CD1c-positive myeloid dendritic cell (primary cell): ENCODE data around the gene KLLN.
"Not testable (repeated sequence)": the region's sequence is repeated elsewhere in the genome, so short reads cannot be mapped to it uniquely, and the experiment has no call there.

ENCODE experiments used
- DNase-seq: peaks from one replicate; pipeline ENCODE4 v3.0.0-alpha.2; 2016; ENCODE audit errors: extremely low spot score

The KLLN gene, protein sequence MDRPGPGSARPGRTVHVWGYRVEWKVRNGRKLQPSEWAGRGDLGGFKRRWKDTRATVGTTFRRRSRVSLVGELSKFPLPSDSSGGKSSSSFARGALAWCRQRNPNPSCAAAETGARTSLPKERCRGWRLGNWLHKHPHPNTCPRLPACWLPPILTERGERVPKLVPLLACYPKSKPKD

DNA sequence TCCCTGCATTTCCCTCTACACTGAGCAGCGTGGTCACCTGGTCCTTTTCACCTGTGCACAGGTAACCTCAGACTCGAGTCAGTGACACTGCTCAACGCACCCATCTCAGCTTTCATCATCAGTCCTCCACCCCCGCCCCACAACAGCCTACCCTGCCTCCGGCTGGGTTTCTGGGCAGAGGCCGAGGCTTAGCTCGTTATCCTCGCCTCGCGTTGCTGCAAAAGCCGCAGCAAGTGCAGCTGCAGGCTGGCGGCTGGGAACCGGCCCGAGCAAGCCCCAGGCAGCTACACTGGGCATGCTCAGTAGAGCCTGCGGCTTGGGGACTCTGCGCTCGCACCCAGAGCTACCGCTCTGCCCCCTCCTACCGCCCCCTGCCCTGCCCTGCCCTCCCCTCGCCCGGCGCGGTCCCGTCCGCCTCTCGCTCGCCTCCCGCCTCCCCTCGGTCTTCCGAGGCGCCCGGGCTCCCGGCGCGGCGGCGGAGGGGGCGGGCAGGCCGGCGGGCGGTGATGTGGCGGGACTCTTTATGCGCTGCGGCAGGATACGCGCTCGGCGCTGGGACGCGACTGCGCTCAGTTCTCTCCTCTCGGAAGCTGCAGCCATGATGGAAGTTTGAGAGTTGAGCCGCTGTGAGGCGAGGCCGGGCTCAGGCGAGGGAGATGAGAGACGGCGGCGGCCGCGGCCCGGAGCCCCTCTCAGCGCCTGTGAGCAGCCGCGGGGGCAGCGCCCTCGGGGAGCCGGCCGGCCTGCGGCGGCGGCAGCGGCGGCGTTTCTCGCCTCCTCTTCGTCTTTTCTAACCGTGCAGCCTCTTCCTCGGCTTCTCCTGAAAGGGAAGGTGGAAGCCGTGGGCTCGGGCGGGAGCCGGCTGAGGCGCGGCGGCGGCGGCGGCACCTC, at the start of gene KLLN, which contains the start of gene PTEN:
Gene KLLN, minus strand, starts transcription at position 481 of the 891 bp plus-strand sequence. CDS start 1,046 bp downstream, outside the sequence.
Gene PTEN, plus strand, starts transcription at position 573 of the 891 bp plus-strand sequence. CDS start 845 bp downstream, outside the sequence.
- DNase-seq = peak; percentile 93

DNA sequence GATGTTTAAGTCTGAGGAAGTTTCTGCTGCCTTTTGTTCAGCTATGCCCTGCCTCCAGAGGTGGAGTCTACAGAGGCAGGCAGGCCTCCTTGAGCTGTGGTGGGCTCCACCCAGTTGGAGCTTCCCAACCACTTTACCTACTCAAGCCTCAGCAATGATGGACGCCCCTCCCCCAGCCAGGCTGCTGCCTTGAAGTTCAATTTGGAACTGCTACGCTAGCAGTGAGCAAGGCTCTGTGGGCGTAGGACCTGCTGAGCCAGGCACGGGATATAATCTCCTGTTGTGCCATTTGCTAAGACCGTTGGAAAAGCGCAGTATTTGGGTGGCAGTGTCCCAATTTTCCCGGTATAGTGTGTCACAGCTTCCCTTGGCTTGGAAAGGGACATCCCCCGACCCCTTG, 40.1 kb upstream of the KLLN start:
- not testable (repeated sequence) for DNase-seq

DNA sequence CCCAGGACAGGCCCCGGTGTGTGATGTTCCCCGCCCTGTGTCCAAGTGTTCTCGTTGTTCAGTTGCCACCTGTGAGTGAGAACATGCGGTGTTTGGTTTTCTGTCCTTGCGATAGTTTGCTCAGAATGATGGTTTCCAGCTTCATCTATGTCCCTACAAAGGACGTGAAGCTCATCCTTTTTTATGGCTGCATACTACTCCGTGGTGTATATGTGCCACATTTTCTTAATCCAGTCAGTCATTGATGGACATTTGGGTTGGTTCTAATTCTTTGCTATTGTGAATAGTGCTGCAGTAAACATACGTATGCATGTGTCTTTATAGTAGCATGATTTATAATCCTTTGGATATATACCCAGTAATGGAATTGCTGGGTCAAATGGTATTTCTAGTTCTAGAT, 34.6 kb upstream of the KLLN start:
- DNase-seq = not testable (repeated sequence)

DNA sequence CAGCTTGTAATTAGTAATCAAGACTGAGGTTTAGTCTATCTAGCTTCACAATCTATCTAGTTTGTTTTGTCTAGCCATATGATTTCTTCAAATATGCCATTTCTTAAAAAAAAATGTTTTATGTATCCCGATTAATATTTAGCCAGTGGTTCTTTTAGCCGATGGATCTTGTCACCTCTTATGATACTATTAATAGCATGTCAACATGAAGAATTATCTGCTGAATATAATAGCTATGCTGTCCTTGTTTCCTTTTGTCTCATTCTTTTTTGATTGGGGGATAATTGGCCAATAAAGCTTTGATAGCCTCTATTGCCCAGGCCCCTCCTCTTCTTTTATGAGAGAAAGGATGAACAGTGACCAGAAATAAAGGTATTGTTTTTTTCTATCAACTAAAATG, 32.9 kb upstream of the KLLN start:
- no peak for DNase-seq

DNA sequence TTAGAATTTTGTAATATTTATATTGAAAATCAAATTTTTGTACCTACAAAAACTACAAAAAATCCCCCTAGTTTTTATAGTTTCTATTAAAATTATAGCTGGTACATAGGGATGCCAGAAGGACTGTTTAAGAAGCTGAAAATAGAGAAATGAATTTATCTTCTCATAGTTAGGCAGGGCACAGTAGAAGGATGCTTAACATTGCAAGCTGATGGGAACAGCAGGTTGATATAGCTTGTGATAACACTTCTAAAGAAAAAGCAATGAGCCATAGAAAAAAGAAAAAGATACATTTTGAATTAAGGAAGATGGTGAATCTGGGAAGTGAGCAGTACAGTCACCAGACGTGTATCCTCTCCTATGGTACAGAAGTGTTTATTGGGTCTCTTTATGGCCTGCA, 32.1 kb upstream of the KLLN start:
- no peak for DNase-seq

DNA sequence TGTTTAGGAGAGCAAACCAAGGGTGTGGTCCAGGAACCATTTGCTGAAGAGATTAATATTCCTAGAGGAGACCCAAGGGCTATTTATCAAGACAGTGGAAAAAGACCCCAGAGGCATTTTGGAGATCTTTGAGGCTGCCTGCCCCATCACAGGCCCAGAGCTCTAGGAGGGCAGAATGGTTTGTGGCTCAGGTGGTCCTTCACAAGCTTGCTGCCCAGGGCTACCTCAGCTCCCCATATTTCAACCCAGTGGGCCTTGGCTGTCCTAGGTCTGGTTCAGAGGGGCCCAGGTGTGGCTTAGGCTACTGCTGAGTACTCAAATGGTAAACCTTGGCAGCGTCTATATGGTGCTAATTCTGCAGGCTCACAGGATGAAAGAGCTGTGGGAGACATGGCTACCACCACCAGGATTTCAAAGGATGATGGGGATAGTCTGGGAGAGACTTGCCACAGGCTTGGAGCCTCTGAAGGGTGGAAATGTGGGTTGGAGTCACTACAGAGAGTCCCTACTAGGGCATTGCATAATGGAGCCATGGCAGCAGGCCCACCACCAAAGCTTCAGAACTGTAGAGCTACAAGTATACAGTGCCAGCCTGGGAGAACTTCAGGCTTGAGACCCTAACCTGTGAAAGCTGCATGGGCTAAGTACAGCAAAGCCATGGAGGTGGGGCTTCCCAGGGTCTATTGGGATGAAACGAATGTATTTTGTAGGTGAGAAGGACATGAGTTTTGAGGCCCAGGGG, 24.4 kb upstream of the KLLN start:
- no peak for DNase-seq

DNA sequence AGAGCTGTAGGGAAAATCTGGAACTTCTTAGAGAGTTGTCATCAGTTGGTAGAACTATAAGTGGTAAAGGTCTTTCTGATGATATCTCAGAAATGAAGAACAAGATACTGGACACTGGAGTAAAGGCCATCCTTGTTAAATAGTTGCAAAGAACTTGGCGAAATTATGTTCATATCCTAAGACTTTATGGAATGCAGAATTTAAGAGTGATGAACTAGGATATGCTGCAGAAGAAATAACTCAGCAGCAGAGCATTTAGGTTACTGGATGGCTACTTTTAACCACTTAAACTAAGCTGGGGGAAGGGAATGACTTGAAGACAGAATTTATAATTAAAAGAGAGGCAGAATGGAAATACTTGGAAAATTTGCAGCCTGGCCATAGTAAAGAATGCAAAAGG, 23.8 kb upstream of the KLLN start:
- no peak for DNase-seq

DNA sequence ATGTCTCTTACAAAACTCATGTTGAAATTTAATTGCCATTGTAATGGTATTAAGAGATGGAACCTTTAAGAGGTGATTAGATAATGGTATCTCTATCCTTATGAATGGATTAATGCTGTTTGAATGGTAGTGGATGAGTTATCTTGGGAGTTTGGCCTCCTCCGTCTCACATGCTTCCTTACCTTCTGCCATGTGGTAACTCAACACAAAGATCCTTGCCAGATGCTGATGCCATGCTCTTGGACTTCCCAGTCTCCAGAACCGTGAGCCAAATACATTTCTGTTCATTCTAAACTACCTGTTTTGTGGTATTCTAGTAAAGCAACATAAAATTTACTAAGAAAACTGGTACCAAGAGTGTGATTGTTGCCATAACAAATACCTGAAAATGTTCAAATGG, 23.3 kb upstream of the KLLN start:
- no peak for DNase-seq

DNA sequence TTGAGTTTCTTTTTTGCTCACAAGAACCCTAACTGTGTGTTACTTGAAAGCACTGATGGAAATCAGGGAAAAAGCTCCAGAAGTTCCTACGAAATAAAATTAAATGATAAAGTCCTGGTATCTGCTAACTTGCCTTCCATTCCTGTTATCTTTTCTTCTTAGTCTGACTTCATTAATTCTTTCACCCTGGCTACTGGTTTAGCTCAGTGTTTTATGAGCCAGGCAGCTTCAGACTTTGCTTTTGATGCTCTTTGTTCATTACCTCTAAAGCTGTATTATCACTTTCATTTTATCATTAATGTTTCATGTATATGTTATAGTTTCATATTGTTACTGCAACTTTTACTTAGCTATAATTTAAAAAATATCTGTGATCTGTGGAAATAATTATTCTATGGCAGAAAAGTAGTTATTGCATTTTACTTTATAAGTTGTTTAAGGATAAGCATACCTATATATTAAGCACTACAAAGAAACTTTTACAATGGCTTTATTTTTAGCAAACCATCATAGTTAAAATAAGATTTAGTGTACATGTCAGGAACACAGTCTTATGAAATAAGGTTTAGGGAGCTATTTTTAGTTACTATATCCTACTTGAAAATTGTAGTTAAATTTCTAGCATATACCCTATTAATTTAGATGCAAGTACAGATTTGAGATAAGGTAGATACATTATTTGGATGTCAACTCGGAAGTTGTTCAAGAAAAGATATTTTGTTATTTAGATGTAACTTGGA, 19.4 kb upstream of the KLLN start:
- no peak for DNase-seq

DNA sequence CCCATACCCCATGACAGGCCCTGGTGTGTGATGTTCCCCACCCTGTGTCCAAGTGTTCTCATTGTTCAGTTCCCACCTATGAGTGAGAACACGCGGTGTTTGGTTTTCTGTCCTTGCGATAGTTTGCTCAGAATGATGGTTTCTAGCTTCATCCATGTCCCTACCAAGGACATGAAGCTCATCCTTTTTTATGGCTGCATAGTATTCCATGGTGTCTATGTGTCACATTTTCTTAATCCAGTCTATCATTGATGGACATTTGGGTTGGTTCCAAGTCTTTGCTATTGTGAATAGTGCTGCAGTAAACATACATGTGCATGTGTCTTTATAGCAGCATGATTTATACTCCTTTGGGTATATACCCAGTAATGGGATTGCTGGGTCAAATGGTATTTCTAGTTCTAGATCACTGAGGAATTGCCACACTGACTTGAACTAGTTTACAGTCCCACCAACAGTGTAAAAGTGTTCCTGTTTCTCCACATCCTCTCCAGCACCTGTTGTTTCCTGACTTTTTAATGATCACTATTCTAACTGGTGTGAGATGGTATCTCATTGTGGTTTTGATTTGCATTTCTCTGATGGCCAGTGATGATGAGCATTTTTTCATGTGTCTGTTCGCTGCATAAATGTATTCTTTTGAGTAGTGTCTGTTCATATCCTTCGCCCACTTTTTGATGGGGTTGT, 18.2 kb upstream of the KLLN start:
- DNase-seq = not testable (repeated sequence)

DNA sequence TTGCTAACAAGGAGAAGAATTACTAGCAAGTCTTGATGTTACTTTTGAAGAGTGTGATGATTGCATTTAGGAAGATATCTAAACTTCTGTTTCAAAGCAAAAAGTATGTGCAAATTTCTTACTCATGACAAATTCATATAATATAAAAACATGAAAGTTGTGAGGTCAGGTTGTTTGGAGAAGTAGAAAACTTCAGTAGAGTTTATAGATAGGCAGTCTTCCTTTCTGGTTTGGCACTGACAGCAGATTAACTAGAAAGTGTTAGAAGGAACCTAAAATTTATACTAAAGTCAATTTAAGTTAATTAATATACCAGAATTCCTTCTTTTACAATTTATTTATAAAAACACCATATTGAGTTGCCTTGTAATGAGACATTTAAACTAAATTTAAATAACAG, 17.0 kb upstream of the KLLN start:
- no peak for DNase-seq

DNA sequence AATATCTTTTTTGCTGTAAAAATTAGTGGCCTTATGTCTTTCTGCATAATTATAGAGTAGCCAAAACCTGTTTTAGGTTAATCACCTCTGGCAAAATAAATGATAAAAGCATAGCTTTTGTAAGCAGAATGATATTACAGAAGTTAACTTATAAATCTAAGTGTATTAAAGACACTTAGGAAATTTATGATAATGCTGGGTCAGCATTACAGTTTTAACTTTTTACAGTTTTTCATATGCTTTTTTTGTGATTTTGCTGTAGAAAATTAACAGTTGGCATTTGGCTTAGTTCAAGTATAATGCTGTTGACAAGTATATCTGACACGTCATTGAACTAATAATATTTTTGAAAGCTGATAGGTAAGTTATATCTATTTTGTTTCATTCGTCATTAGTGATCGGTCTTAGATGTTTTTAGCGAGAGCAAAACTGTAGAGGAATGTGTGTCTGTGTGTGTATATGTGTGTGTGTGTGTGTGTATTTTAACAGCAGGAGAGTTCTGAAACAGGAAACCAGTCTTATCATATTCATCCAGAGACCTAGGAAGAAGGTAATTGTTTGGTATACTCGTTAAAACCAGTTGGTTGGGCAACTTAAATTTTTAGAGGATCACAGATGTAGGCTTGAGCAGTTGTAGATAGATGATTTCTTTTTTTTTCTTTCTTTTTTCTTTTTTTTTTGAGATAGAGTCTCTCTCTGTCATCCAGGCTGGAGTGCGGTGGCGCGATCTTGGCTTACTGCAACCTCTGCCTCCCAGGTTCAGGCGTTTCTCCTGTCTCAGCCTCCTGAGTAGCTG, 15.5 kb upstream of the KLLN start:
- DNase-seq = no peak

DNA sequence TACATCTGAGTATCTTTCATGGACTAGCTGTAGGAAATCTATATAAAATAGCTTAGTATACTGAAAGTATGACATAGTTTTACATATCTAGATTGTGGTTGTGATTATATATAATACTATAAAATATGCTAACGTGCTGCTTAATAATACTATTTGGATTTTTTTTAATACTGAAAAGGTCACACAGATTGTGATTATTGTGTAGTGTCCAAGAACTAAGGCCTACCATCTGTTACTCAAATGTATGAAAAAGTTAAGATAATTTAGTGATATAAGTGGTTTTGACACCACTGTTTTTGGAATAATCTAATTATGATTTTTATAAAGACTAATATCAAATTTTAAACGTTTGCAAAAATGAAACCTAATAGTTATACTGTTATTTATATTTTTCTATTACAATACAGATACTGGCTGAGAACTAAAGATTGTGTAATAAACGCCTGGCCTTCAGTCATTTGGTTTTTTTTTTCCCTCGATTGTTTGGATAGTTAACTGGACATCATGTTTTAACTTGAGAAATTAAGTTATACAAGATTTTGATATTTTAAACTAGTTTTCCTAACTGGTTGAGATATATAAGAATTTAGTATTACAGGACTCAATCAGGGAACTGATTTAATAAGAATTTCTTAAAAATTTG, 12.7 kb upstream of the KLLN start:
- DNase-seq = no peak

DNA sequence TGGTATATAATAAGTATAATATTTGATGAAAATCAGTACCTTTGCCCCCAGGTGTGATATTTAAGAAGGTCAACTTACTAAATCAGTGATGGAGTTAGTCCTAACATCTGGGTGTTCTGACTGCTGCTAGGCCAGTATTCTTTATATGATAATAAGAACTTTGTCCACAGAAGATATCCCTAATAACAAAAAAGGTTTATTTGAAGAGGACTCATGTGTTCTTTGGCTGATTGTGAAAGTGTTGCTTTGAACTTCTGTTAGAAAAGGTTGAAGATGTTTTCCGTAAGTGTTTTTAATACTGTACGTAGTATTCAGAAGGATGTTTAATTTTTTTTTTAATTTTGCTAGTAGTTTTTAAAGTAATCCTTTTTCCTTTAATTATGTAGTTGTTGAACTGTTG, 10.3 kb upstream of the KLLN start:
- no peak for DNase-seq

DNA sequence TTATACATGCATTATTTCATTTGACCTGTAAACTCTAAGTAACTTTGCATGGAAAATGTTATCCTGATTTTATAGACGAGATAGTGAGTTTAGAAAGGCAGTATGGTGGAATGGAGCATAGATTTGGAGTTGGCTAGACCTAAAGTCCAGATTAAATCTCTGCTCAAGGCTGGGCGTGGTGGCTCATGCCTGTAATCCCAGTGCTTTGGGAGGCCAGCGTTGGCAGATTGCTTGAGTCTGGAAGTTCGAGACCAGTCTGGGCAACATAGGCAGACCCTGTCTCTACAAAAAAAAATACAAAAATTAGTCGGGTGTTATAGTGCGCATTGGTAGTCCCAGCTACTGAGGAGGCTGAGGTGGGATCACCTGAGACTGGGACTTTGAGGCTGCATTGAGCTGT, 9.5 kb upstream of the KLLN start:
- DNase-seq = no peak

DNA sequence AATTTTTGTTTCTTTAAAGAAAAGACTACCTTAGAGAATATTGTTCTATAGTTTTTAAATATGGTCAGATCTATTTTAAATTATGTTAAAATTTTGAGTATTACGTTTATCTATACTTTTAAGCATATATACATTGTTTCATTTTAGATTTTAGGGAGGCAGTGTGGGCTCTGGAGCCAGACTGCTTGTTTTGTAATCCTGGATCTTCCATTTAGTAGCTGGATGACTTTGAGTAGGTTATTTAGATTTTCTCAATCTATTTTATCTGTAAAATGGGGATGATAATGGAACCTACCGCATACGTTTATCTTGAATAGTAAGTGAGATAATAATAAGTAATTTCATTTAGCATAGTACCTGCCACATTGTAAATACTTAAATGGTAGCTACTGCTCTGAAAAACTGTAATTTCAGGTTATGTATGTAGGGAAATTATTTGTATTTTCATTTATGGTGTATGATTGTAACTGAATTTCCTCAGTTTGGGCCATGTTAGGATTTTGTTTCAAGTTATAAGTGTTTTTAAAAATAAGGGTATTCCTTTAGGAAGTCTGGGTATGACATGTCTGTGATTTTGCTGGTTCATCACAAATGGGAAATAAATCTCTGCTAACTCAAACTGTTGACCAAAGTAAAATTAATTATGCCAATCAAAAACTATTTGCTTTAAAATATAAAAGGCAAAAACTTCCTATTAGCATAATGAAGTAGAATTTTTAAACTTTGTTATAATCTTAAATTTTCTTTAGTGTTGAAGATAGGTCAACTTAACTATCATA, 6.6 kb upstream of the KLLN start:
- DNase-seq = no peak

DNA sequence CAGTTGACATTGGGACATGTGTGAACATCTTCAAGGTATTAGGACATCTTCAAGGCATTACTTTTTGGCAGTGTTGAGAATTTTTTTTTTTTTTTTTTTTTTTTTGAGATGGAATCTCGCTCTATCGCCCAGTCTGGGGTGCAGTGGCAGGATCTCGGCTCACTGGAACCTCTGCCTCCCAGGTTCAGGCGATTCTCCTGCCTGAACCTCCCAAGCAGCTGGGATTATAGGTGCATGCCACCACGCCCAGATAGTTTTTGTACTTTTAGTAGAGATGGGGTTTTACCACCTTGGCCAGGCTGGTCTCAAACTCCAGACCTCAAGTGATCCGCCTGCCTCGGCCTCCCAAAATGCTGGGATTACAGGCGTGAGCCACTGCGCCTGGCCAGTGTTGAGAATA, 5.8 kb upstream of the KLLN start:
- DNase-seq = not testable (repeated sequence)

DNA sequence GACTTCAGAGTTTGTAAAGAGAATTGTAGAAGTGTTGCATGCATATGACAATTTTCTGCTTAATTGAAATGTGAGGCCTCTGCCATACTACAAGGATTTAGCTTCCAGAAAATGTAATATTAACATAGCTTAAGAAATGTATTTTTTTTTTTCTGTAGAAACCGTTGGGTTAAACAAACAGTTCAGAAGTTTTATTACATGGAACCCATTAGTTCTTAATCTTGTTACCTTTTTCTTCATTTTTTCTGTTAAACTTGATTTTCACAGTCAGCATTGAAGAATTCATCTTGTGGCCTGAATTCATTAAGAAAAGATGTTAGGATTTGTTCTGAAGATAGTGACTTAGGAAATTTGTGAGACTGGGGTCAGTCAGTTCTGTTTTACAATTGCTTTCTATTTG, 4.9 kb upstream of the KLLN start:
- no peak for DNase-seq

DNA sequence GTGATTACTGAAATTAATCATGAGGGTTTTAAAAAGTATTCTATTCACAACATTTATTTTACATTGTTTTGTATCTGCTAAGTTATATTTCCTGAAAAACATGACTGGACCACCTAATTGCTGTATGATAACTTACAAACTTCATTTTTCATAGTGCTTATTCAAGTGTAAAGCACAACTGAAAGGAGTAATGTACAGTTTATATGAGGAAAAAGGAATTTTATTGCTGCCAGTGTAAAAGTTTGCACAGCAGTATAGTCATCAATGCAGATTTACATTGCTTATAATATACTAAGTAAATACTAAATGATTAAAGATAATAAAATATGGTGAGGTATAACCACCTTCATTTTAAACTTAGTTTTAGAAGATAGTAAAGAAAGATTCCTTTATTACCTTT, 4.1 kb upstream of the KLLN start:
- DNase-seq = no peak
